ENCODE data around the gene CARS1. TPM values are rescaled to one million over a fixed set of nuclear protein-coding genes. Genes with fewer than 3 reads are reported as not detected.

Gene CARS1
- total and polyA plus RNA-seq, 7 donors = 24.2 to 78.6 (median 52.0) TPM

GRCh38 chr11:3041699-3042441, 15.4 kb downstream of the CARS1 start:
- ATAC-seq (peak; percentile 72 to 79 (median 74)), DNase-seq (peak; percentile 79 to 91)
- intact Hi-C loops (cut with DNase I) = loop anchor here in 1 of 2 donors (5.0 kb wide), 1 partner anchor 600 kb away; the partner anchor contains the start of gene ART5
- Histone ChIP-seq H3K36me3 (ENCODE audit: insufficient read depth in 1 of 2, low read depth in 1 of 2) (peaks cover 7 to 46% of the 10 kb centered on the region in 2 donors), H3K4me1 (peaks cover 54% of the 10 kb centered on the region), H3K9me3 (no peaks in the 10 kb centered on the region), H3K4me3 (peak overlapping the region; percentile 22), H3K27ac (peak overlapping the region; percentile 96), H3K27me3 (ENCODE audit: insufficient read depth in 3 of 3, low read length in 2 of 3) (no peaks in the 10 kb centered on the region)
- no peak for TF ChIP-seq CTCF (IDR thresholded peaks at IDR 0.05)
- WGBS, 3 donors = 42 to 56% (median 43%) methylated on average over 17 of the region's 17 CpGs

- H3K36me3 ChIP-seq (ENCODE audit: insufficient read depth in 1 of 2, low read depth in 1 of 2) = peaks cover 13 to 54% of the 10 kb centered on the region in 2 donors
- H3K27ac ChIP-seq = peak overlapping the region; percentile 96
- H3K27me3 ChIP-seq (ENCODE audit: insufficient read depth in 3 of 3, low read length in 2 of 3) = no peaks in the 10 kb centered on the region
- intact Hi-C loops (cut with DNase I) = loop anchor here in 1 of 2 donors (5.0 kb wide), 1 partner anchor 601 kb away; the partner anchor contains the start of gene ART5
- peaks cover 45% of the 10 kb centered on the region for H3K4me1 ChIP-seq
- DNase-seq (no peak), ATAC-seq (no peak)
- H3K9me3 ChIP-seq = no peaks in the 10 kb centered on the region
- no peak overlapping the region for H3K4me3 ChIP-seq
- WGBS, 3 donors = 92 to 95% (median 93%) methylated on average over 9 of the region's 9 CpGs
- no peak for TF ChIP-seq CTCF (IDR thresholded peaks at IDR 0.05)
Observed at GRCh38 chr11:3040881-3041280, 16.3 kb downstream of the CARS1 start.

- Histone ChIP-seq H3K27me3 (ENCODE audit: insufficient read depth in 3 of 3, low read length in 2 of 3) (no peaks in the 10 kb centered on the region), H3K27ac (no peak overlapping the region), H3K9me3 (no peaks in the 10 kb centered on the region), H3K4me3 (no peak overlapping the region), H3K36me3 (ENCODE audit: insufficient read depth in 1 of 2, low read depth in 1 of 2) (peaks cover 14 to 73% of the 10 kb centered on the region in 2 donors), H3K4me1 (peaks cover 20% of the 10 kb centered on the region)
- intact Hi-C loops (cut with DNase I) = loop anchor here (1.0 to 2.0 kb wide), 3 partner anchors 53 to 179 kb away; no protein-coding TSS in a partner anchor
- no peak for TF ChIP-seq CTCF (IDR thresholded peaks at IDR 0.05)
- ATAC-seq (no peak), DNase-seq (no peak)
- 82 to 89% (median 85%) methylated on average over 12 of the region's 12 CpGs for WGBS, 3 donors
Observed at GRCh38 chr11:3037945-3038271, 19.3 kb downstream of the CARS1 start.

GRCh38 chr11:3037040-3037944, 19.9 kb downstream of the CARS1 start:
- Histone ChIP-seq H3K4me1 (peaks cover 13% of the 10 kb centered on the region), H3K9me3 (no peaks in the 10 kb centered on the region), H3K27me3 (ENCODE audit: insufficient read depth in 3 of 3, low read length in 2 of 3) (no peaks in the 10 kb centered on the region), H3K27ac (no peak overlapping the region), H3K4me3 (no peak overlapping the region), H3K36me3 (ENCODE audit: insufficient read depth in 1 of 2, low read depth in 1 of 2) (peaks cover 14 to 79% of the 10 kb centered on the region in 2 donors)
- peak; percentile 86 for TF ChIP-seq CTCF (IDR thresholded peaks at IDR 0.05)
- ATAC-seq (peak; percentile 49 to 69 (median 52)), DNase-seq (peak; percentile 85 to 91)
- WGBS, 3 donors = 57 to 63% (median 60%) methylated on average over 24 of the region's 24 CpGs
- intact Hi-C loops (cut with DNase I) = loop anchor here (1.0 to 2.0 kb wide), 3 partner anchors 54 to 180 kb away; no protein-coding TSS in a partner anchor
